Fibroblast of lung (primary cell): ENCODE measurements around the gene ST6GAL2. TPM values are rescaled to one million over a fixed set of nuclear protein-coding genes. Genes with fewer than 3 reads are reported as not detected.

Experiments
- DNase-seq, 2 donors: peaks; one replicate each; pipeline versions ENCODE4 v3.0.0 to v3.0.0-alpha.2; 2010; ENCODE audit warnings: low read depth in 2 of 2
- H2AFZ ChIP-seq: 2 replicates; pipeline ENCODE4 v1.5.1; 2012; ENCODE audit warnings: low read length, control low read depth, inconsistent platforms
- H3K27ac ChIP-seq: 2 replicates; pipeline ENCODE4 v1.5.1; 2011; ENCODE audit warnings: low read length, control low read depth; ENCODE audit not compliant: insufficient read depth
- H3K27me3 ChIP-seq: 2 replicates; pipeline ENCODE4 v1.5.1; 2011; ENCODE audit warnings: mild to moderate bottlenecking, low read length; ENCODE audit not compliant: control insufficient read depth, insufficient read depth
- H3K36me3 ChIP-seq: 2 replicates; pipeline ENCODE4 v1.5.1; 2011; ENCODE audit warnings: low read length; ENCODE audit not compliant: control insufficient read depth, insufficient read depth
- H3K4me1 ChIP-seq: 2 replicates; pipeline ENCODE4 v1.5.1; 2011; ENCODE audit warnings: low read length; ENCODE audit not compliant: control insufficient read depth, insufficient read depth; ENCODE audit errors: extremely low read depth
- H3K4me2 ChIP-seq: 2 replicates; pipeline ENCODE4 v1.5.1; 2011; ENCODE audit warnings: low read length, control low read depth; ENCODE audit not compliant: insufficient read depth; ENCODE audit errors: extremely low read depth
- H3K4me3 ChIP-seq, 4 experiments: fragments of 200-600 bp in 1 of 4; sonication (generic) in 1 of 4; replicated peaks in 1 of 4; 2 replicates each; pipeline ENCODE4 v1.5.1; 2011 to 2016; ENCODE audit warnings: low read length in 4 of 4, low read depth in 3 of 4, mild to moderate bottlenecking in 3 of 4, control low read depth in 2 of 4, inconsistent platforms in 1 of 4, mixed read lengths in 1 of 4; ENCODE audit not compliant: insufficient read depth in 1 of 4; ENCODE audit errors: control extremely low read depth in 1 of 4
- H3K79me2 ChIP-seq: 2 replicates; pipeline ENCODE4 v1.5.1; 2012; ENCODE audit warnings: mild to moderate bottlenecking, low read length, inconsistent platforms; ENCODE audit not compliant: control insufficient read depth, insufficient read depth
- H3K9ac ChIP-seq: 2 replicates; pipeline ENCODE4 v1.5.1; 2011; ENCODE audit warnings: mild to moderate bottlenecking, low read length, control low read depth; ENCODE audit not compliant: insufficient read depth
- H3K9me3 ChIP-seq: 2 replicates; pipeline ENCODE4 v1.5.1; 2012; ENCODE audit warnings: low read depth, low read length; ENCODE audit not compliant: control insufficient read depth, insufficient read depth
- H4K20me1 ChIP-seq: 2 replicates; pipeline ENCODE4 v1.5.1; 2011; ENCODE audit warnings: low read length; ENCODE audit not compliant: control insufficient read depth, insufficient read depth; ENCODE audit errors: extremely low read depth
- EZH2 ChIP-seq: IDR thresholded peaks from 2 replicates; pipeline ENCODE4 v1.5.1; 2012; ENCODE audit warnings: low read length, control low read depth, mild to moderate bottlenecking; ENCODE audit errors: missing control alignments
- polyA plus RNA-seq, 2 donors: library from polyadenylated mRNA; depleted of rRNA in 1 of 2; stranded (reverse) in 1 of 2; unstranded in 1 of 2; fragments of >200 nt; gene quantifications; 2 replicates each; pipeline ENCODE4 v1.2.1, GENCODE V29; 2011 to 2012; ENCODE audit warnings: missing spikeins in 1 of 2
- total RNA-seq: library from RNA; depleted of rRNA; stranded (reverse); fragments of >200 nt; gene quantifications from 2 replicates; pipeline ENCODE4 v1.2.1, GENCODE V29; 2014
- TF ChIP-seq, protein P1 (sequence below), 2 donors: IDR thresholded peaks in 1 of 2; conservative IDR thresholded peaks in 1 of 2; 1 replicate in 1 of 2; 2 replicates in 1 of 2; pipeline ENCODE4 v1.5.1; 2011 to 2012; ENCODE audit warnings: low read length in 2 of 2, control low read depth in 1 of 2, inconsistent platforms in 1 of 2, low read depth in 1 of 2, mild to moderate bottlenecking in 1 of 2

Gene ST6GAL2
- total and polyA plus RNA-seq, 2 donors (not counting 1 experiment from before 2014, with no cell fraction given), result not detected

DNA sequence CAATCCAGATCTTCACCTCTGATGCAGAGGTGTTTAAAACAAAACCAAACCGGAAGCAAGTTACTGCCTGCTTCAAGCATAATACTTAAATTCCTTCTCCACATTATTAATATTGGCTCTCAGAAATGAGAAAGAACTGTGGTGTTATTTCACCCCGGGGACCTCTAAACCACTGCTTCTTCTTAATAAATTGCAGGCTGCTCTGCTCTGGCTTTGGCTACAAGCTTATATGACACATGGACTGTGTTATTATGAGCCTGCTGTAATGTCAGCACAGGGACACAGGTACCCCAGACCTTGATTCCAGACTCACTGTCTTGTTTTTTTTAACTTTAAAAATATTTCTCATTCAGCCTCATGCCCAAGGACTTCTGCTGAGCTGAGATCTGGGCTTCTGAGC is 45.1 kb downstream of the ST6GAL2 start:
- Histone ChIP-seq H3K9ac (no peak overlapping the region), H3K4me3 (no peak overlapping the region), H3K9me3 (no peaks in the 10 kb centered on the region), H3K79me2 (no peaks in the 10 kb centered on the region), H4K20me1 (no peaks in the 10 kb centered on the region), H3K4me2 (no peak overlapping the region), H2AFZ (no peak overlapping the region), H3K36me3 (no peaks in the 10 kb centered on the region), H3K27me3 (no peaks in the 10 kb centered on the region), H3K27ac (no peak overlapping the region), H3K4me1 (no peaks in the 10 kb centered on the region)
- DNase-seq, result no peak
- TF ChIP-seq EZH2, result no peak
- TF ChIP-seq, protein P1, sequence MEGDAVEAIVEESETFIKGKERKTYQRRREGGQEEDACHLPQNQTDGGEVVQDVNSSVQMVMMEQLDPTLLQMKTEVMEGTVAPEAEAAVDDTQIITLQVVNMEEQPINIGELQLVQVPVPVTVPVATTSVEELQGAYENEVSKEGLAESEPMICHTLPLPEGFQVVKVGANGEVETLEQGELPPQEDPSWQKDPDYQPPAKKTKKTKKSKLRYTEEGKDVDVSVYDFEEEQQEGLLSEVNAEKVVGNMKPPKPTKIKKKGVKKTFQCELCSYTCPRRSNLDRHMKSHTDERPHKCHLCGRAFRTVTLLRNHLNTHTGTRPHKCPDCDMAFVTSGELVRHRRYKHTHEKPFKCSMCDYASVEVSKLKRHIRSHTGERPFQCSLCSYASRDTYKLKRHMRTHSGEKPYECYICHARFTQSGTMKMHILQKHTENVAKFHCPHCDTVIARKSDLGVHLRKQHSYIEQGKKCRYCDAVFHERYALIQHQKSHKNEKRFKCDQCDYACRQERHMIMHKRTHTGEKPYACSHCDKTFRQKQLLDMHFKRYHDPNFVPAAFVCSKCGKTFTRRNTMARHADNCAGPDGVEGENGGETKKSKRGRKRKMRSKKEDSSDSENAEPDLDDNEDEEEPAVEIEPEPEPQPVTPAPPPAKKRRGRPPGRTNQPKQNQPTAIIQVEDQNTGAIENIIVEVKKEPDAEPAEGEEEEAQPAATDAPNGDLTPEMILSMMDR (conservative IDR thresholded peaks at IDR 0.05 in 1 of 2, IDR thresholded peaks at IDR 0.05 in 1 of 2; ENCODE audit: low read depth in 1 of 2, low read length in 2 of 2), result no peak

GRCh38 chr2:106839849-106840595 is 45.9 kb downstream of the ST6GAL2 start:
- DNase-seq, result no peak
- Histone ChIP-seq H3K4me2 (no peak overlapping the region), H2AFZ (no peak overlapping the region), H3K4me3 (no peak overlapping the region), H4K20me1 (no peaks in the 10 kb centered on the region), H3K27me3 (no peaks in the 10 kb centered on the region), H3K79me2 (no peaks in the 10 kb centered on the region), H3K4me1 (no peaks in the 10 kb centered on the region), H3K27ac (no peak overlapping the region), H3K36me3 (no peaks in the 10 kb centered on the region), H3K9ac (no peak overlapping the region), H3K9me3 (no peaks in the 10 kb centered on the region)
- TF ChIP-seq, protein P1 (conservative IDR thresholded peaks at IDR 0.05 in 1 of 2, IDR thresholded peaks at IDR 0.05 in 1 of 2; ENCODE audit: low read depth in 1 of 2, low read length in 2 of 2), result no peak
- no peak for TF ChIP-seq EZH2

DNA sequence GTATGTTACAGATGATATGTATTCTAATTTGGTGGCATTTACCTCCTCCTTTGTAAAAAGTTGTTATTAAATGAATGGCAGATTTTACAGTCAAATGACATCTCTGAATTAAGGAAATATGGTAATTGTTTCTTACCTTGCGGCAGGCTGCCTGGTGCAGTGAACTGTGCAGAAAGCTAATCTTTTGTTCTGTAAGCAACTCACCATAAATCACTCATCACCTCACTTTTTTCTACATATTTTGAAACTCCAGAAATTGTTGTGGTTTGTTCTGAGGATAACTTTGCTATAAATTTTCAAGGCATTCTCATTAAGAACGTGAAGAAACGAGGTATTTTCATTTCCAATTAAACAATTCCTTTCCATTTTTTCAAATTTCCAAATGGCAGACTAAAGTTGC is 52.7 kb downstream of the ST6GAL2 start:
- Histone ChIP-seq H3K4me1 (no peaks in the 10 kb centered on the region), H3K9ac (no peak overlapping the region), H3K27me3 (no peaks in the 10 kb centered on the region), H3K27ac (no peak overlapping the region), H3K79me2 (no peaks in the 10 kb centered on the region), H4K20me1 (no peaks in the 10 kb centered on the region), H3K9me3 (no peaks in the 10 kb centered on the region), H3K4me2 (no peak overlapping the region), H3K36me3 (no peaks in the 10 kb centered on the region), H3K4me3 (no peak overlapping the region), H2AFZ (no peak overlapping the region)
- no peak for DNase-seq
- no peak for TF ChIP-seq EZH2
- TF ChIP-seq, protein P1 (conservative IDR thresholded peaks at IDR 0.05 in 1 of 2, IDR thresholded peaks at IDR 0.05 in 1 of 2; ENCODE audit: low read depth in 1 of 2, low read length in 2 of 2), result no peak
